NOMO-1 (cell line): Measurements from ENCODE around the gene FGD4.

ENCODE experiments used
- DNase-seq, 2 experiments: peaks; one replicate each; lab custom pipeline; 2025; ENCODE audit not compliant: unreplicated experiment in 2 of 2; lab: John Stamatoyannopoulos, UW

FGD4 gene

DNA sequence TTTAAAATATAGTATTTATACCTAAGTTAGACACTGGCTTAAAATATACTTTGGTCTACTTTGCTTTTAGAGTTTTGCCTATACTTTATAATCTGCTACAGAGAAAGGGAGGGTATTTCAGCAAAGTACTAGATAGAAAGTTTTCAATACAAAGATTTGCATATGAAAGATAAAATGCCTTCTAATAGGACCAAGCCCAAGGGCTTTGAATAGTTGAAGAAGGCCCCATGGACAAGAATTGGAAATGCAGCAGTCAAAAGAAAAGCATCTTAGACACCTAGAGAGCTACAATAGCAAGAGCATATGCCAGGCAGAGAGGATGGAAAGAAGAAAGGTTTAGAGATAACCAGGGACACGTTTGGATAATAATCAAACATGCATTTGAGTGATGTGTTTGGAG, 196.7 kb downstream of the FGD4 start:
- no peak for DNase-seq

DNA sequence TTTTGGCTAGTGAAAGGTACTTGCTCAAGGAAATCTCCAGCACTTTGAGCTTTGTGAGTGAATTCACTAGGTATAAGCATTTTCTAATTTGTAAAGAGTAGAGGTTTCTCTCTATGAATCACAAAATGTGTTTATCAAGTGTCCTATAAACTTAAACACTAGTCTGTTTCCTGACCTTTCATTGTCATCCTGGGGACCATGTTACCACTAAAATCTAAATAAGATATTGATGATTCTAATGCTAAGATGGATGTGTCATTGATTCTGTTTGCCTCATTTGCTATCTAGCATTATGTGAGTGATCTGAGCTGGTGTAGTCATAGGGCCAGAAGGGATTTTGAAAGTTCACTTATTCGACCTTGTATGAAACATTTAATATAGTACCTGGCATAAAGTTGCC, 199.3 kb downstream of the FGD4 start:
- no peak for DNase-seq

DNA sequence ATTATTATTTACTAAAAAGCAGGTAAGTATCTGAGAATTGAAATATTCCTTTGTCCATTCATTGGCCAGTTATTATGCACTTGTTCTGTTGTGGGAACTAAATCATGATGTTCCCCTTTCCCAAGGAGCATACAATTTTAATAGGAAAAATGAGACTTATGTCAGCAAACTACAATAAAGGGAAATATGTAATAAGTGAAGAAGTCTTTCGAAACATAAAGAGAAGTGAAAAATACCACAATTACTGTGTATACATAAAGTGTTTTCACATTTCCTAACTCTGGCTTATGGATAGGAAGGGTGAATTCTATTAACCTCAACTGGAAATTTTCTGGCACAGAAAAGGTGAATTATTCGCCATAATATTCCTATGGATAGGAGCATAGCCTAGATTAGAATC, 201.3 kb downstream of the FGD4 start:
- peak in 1 of 2 experiments; percentile 42 for DNase-seq

DNA sequence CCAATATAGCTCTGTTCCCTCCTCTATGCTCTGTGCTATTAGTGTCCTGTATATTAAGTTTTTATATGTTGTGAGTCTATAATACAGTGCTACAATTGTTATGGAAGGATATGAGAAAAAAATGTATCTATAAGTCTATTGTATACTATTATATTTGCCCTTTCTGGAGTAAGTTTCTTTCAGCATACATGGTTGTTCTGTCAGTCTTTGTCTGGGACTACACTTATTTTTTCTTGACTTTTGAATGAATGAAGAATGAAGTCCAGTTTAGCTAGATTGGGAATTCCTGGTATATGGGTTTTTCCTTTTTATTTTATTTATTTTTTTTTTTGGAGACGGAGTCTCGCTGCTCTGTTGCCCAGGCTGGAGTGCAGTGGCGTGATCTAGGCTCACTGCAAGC, 203.7 kb downstream of the FGD4 start:
- no peak for DNase-seq

DNA sequence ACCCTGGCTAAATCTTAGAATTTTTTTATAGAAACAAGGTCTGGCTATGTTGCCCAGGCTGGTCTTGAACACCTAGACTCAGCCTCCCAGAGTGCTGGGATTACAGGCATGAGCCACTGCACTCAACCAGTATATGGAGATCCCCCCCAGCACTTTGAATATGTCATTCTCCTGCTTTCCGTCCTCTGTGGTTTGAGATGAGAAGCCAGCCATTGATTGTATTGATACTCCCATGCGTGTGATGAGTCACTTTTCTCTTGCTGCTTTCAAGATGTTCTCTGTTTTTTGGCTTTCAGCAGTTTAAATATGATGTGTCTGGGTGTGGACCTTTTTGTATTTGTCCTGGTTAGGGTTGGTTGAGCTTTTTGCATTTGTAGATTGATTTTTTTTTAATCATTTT, 204.5 kb downstream of the FGD4 start:
- DNase-seq: no peak

DNA sequence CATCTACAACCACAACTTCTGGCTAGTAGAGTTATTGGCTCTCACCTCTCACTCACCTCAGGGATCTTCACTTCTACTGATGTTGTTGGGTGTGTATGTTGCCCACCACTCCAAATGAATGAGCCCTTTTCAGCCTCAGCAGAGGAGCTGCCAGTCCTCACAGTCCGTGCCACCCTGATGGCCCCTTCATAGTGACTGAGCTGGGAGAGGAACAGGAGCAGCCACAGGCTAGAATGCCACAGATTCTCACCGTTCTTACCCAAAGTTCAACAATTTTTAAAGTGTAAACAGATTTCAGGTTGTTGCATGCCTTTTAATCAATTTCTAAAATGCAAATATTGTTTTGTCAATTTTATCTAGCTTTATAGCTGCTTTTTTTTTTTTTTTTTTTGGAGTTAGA, 205.2 kb downstream of the FGD4 start:
- no peak for DNase-seq

DNA sequence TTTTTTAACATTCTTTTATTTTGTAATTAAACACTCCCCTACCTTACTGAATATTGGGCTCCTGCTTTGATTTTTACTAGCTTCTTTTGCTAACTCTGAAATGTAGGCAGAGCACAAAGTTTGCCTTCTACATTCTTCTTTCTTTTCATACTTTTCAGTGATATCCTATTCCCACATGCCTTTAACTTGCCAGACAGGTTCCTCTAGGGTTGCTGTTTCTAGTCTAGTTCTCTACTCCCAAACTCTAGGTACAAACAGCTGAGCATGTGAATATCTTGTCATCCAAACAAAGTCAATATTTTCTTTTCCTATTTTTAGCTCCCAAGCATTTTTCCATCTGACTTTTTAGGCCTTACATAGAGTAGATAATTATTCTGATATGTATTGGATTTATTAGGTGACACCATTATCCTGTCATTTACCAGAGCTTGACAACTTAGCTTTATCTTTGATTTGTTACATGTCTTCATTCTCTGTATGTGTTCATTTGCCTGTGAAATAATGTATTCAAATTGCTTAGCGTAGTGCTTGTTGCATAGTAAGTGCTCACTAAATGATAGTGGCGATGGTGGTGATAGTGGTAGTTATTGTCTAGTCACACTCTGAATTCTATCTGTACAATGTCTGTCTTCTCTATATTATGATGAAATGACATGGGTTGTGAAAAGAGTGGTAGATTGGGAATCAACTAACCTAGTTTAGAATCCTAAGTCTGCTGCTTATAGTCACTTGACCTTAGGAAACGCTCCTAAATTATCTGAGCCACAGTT, 206.2 kb downstream of the FGD4 start:
- DNase-seq: no peak

DNA sequence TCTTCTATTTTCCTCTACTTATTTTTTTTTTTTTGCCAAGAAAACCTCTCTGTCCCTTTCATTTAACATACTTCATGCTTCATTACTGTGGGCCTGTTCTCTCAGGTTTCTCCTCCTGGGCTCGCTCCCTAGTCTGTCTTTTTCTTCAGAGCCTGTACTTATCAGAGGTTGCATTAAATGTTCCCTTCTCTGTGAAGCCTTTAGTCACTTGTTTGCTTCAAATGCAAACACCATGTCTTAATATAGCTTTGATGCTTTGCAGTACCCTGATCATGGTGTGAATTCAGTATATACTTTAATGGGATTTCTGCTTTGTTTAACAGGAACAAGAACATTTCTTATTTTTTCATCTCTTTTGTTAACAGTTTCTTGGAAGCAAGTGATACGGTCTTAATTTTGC, 207.1 kb downstream of the FGD4 start:
- DNase-seq: no peak

DNA sequence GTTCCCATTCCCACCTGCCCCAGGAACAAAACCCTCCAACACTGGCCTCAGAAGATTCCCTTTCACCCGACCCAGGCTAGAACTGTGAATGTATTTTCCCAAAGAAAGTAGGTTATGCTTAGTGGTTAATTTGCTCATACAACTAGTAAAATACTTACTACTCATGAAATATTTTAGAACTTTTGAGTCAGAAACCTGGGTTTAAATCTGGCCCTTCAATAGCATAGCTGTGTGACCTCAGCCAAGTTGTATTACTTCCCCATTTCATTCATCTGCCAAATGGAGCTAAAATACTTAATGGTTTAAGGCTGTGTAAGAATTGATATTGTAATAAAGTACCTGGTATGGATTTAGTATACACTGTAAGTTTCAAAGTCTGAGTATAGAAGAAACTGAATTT, 210.6 kb downstream of the FGD4 start:
- DNase-seq: no peak

DNA sequence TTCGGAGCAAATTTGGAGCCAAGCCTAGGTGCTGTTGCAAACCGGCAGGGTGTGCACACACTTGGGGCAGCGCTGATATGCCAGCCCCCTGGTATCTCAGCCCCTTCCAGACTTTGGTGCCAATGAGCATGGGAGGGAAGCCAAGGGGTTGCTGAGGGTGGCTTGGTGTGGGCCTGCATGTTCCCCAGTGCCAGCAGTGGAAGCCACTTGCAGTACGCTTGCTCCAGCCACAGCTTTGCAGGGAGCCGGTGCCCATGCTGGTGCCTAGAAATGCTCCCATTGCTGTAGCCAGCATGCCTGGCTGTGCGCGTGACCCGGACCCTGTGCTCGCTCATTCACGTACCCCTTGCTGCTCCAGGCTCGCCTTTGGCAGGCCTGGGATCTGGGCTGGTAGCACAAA, 212.6 kb downstream of the FGD4 start:
- DNase-seq: no peak

DNA sequence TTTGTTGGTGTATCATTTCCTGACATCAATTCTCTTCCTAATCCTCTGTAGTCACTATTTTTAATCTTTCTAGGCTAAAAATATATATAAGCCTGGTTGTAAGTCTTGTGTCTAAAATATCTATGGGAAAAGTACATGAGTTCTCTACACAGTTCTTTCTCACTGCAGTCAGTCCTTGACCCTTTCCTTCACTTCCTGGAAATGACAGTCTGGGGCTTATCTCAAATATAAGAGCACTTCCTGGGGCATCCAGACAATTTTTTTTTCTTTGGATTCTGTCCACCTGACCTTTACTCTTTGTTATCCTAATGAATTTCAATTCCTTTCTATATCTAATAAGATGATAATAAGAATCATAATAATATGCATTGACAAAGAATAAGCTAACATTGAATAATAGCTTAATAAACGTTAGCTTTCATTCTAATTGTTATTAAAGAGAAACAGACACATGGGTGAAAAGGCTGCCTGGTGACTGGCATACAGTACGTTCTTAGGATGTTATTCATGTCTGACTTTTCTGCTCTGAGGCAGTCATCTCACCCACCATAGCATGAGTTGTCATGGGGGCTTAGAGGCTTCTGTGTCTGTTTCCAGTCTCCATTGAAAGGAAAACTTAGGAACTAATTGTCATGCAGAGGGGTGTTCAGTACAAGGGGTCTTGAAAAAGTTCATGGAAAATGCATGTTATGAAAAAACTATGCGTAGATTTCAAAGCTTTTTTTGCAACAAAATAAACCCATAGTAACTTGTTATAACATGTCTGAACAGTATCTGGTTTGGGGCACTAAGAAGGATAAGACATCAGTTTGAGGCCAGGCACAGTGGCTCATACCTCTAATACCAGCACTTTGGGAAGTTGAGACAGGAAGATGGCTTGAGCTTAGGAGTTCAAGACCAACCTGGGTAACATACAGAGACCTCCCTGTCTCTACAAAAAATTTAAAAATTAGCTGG, 213.6 kb downstream of the FGD4 start:
- DNase-seq: no peak

DNA sequence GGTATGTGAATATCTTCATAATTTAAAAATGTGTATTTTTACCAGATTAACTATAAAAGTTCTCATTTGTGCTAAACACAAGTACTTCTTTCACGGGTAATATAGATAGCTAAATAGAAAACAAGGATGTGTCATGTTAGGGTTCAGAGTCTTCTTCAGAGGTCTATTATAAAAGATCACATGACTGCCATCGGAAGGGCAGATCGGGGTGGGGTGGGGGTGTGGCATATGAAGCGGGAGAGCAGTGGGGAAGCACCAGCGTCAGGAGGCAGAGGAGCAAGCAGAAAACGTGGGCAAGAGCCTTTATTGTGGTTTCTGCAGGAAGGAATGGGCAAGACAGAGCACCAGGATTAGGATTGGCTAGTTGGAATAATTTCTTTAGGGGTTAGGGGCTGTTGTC, 216.1 kb downstream of the FGD4 start:
- no peak for DNase-seq

DNA sequence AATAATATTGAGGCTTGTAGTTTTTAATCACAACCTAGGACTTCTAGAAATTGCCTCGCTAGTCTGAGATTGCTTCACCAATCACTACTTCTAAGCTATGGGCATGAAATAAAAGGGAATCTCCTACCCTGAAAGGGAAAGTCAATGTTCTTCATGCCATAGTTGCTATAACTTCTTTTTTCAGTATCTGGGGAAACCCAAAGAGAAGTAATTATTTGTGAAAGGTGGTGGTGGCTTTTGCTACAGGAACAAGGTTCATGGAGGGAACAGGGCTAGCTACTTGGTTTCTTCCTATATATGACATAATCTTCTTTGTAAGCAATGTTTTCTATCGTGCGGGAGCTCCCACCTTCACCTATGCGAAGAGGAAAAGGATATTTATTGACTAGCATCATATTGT, 218.2 kb downstream of the FGD4 start:
- DNase-seq: no peak

DNA sequence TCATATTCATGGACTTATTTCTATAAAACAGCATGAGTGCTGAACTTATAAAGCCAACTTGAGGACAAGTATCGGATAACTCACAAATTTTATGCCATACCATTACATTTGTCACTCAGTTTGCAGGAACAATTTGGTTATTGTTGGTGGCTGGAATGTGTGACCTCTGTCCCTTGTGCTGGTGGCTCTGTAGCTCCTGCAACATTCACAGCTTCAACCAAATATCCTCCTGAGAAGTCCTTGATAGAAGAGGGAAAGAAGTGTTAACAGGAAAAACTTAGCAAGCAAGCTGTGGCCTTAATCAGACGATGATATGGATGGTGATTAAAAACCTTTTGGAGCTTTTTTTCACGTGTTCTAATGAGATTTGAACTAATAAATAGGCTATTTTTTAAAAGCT, 218.8 kb downstream of the FGD4 start:
- DNase-seq: no peak

DNA sequence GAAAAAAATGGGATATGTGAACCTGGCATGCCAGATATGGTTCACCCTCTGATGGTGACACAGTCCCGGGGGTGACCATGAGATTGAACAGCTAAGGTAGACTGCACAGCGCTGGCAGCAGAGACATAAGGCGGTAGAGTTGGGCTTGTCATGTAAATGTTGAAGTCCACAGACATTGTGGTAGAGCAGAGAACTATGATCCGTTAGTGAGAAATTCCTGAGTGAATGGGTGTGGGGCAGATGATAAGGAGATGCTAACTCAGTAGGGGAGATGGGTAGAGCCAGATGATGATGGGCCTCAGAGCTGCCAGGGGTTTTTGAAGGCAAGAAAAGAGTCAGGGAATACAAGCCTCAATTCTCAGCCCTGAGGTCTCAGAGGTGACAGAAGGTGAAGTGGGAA, 228.6 kb downstream of the FGD4 start:
- no peak for DNase-seq

DNA sequence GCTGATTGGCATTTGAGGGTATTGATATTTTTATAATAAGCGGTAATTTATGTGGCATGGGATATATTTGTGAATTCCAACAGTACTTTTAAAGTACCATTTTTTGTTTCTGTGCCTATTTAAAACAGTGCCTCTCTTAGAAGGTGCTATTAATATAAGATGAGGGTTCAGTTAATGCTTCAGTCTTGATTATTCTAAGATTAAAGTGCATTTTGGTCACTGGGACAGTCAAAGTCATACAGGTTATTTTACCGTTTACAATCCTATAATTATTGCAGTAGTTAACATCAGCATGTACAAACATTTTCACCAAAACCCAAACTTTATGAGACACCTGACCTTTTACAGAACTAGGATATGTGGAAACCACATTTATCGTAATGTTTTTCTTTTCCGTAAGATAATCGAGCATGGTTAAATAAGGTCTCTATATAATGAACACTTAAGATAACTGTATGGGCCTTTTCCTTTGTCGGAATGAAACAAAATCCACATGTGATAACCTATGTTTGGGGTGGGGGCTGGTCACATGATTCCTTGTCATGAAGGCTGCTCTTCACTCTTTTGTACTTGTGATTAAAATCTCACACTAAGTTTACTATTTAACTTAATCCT, 242.0 kb downstream of the FGD4 start:
- DNase-seq: no peak

DNA sequence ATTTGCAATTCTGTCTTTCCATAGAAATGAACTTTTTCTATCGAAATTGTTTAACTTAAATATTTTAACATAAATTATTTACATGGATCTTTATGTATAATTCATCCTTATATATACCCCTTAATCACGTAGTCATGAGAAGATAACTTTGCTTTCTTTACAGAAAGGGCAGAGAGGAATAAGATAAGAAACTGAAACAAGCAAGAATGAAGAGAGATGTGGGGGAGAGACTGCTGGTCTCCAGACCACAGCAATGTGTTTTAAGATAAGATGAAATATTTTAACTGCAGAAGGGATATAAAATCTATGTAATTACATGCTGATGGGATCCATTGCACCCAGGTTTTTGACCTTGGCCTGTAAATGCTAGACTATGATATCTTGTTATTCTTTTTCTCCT, 245.1 kb downstream of the FGD4 start:
- DNase-seq: no peak

DNA sequence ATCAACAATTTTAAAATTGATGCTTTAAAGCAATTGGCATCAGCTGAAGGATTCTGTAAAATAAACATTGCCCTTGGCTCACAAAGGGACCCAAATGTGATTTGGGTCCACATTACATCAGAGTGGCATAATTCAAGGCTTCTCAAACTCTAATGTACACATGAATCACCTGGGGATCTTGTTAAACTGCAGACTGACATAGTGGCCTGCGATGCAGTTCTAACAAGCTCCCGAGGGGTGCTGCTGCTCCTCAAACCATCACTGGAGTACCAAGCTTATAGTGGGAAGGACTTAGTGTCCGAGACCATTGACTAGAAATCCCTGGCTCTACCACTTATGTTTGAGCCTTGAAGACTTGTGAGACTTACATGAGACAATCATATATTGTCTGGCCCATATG, 247.9 kb downstream of the FGD4 start:
- no peak for DNase-seq

DNA sequence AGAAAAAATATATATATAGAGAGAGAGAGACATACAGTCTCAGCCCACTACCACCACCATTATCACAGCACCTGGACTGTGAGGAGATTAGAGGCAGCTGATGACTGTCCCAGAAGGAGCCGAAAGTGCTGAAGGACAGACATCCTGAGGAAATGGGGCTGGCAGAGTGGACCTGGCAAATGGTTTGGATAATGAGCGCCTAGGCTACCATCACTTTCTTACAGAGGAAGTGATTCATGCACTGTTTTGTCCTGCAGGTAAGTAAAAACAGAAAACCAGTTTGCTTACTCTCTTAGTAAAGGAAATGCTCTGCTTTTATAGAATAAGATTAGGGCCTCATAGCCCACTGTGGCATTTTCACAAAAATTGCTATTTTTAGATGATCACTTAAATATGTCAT, 251.2 kb downstream of the FGD4 start:
- no peak for DNase-seq

DNA sequence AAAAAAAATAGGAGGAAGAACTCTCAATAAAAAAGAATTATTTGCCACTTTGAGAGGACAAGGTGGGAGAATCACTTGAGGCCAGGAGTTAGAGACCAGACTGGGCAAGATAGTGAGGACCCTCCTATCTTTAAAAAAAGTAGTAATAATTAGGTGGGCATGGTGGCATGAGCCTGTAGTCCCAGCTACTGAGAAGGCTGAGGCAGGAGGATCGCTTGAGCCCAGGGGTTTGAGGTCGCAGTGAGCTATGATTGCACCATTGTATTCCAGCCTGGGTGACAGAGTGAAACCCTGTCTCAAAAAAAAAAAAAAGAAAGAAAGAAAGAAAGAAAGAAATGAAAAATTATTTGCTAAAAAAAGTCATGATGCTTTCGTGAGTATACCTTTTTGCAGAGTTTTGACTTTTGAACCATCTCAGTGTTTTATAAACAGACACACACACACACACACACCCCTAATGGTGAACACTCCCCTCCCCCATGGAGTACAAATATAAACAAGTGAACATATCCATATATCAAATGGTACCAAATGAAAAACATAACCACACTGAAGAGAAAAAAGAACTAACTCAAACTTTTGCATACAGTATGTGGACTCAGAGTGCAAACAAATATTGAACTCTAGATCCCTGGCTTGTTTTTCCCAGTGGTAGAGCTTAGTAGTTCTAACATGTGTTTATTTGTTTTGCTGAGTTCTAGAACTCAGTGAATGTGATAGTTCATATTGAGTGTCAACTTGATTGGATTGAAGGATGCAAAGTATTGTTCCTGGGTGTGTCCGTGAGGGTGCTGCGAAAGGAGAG, 252.0 kb downstream of the FGD4 start:
- DNase-seq: no peak

DNA sequence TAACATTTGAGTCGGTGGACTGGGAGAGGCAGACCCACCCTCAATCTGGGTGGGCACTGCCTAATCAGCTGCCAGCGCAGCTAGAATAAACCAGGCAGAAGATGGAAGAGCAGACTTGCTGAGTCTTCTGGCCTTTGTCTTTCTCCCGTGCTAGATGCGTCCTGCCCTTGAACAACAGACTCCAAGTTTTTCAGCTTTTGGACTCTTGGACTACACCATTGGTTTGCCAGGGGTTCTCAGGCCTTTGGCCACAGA, 252.5 kb downstream of the FGD4 start:
- DNase-seq: no peak
